Endodermal cell (in vitro differentiated cells): Measurements from ENCODE around the gene SPAG8. TPM values are rescaled to one million over a fixed set of nuclear protein-coding genes. Genes with fewer than 3 reads are reported as not detected.

Source experiments
- DNase-seq: peaks from one replicate; pipeline ENCODE4 v3.0.0-alpha.2; 2017
- H3K27ac ChIP-seq: 2 replicates; pipeline ENCODE4 v1.5.1; 2013; ENCODE audit warnings: mild to moderate bottlenecking, low read depth, low read length, moderate library complexity
- H3K27me3 ChIP-seq: 2 replicates; pipeline ENCODE4 v1.6.1; 2013; ENCODE audit warnings: mild to moderate bottlenecking, low read length, moderate library complexity; ENCODE audit not compliant: insufficient read depth, control insufficient read depth, poor library complexity, severe bottlenecking
- H3K36me3 ChIP-seq: 2 replicates; pipeline ENCODE4 v1.7.0; 2013; ENCODE audit warnings: mild to moderate bottlenecking, low read length, moderate library complexity; ENCODE audit not compliant: control insufficient read depth, insufficient read depth
- H3K4me1 ChIP-seq: one replicate; pipeline ENCODE4 v1.7.0; 2013; ENCODE audit warnings: low read length; ENCODE audit not compliant: control insufficient read depth, insufficient read depth
- H3K4me3 ChIP-seq: 2 replicates; pipeline ENCODE4 v1.5.1; 2013; ENCODE audit warnings: mild to moderate bottlenecking, low read length, moderate library complexity
- H3K9ac ChIP-seq: 2 replicates; pipeline ENCODE4 v1.6.1; 2013; ENCODE audit warnings: mild to moderate bottlenecking, low read length, moderate library complexity; ENCODE audit not compliant: poor library complexity, severe bottlenecking; ENCODE audit errors: extremely low read depth
- H3K9me3 ChIP-seq: 2 replicates; pipeline ENCODE4 v1.6.1; 2013; ENCODE audit warnings: mild to moderate bottlenecking, low read length, moderate library complexity; ENCODE audit not compliant: control insufficient read depth
- H3K27ac Mint-ChIP-seq: 2 replicates; pipeline ENCODE4 v1.8.0; 2020; ENCODE audit warnings: mixed read lengths
- H3K27me3 Mint-ChIP-seq: 2 replicates; pipeline ENCODE4 v1.8.0; 2021; ENCODE audit warnings: mild to moderate bottlenecking, mixed read lengths; ENCODE audit not compliant: insufficient read depth
- H3K36me3 Mint-ChIP-seq: 2 replicates; pipeline ENCODE4 v1.8.0; 2020; ENCODE audit warnings: low read depth, mixed read lengths
- H3K4me1 Mint-ChIP-seq: 2 replicates; pipeline ENCODE4 v1.8.0; 2020; ENCODE audit warnings: mixed read lengths
- H3K4me3 Mint-ChIP-seq: 2 replicates; pipeline ENCODE4 v1.8.0; 2020; ENCODE audit warnings: mild to moderate bottlenecking, moderate library complexity, mixed read lengths
- H3K9me3 Mint-ChIP-seq: 2 replicates; pipeline ENCODE4 v1.8.0; 2020; ENCODE audit warnings: mild to moderate bottlenecking, mixed read lengths
- WGBS, 2 experiments: methylation state at CpG; one replicate each; pipeline versions ENCODE4 v1.1.5 to v1.1.7; 2013; ENCODE audit warnings: missing lambda C conversion rate in 2 of 2, mixed read lengths in 1 of 2; ENCODE audit not compliant: insufficient coverage in 1 of 2, insufficient read length in 1 of 2; 5-methylcytosine and 5-hydroxymethylcytosine counted together
- total RNA-seq, 2 donors: library from RNA; stranded (reverse); fragmentation: NEBNext Ultra II Directional in 1 of 2; extraction: Animal tissue kit (Norgen Biotek cat#: 25700) in 1 of 2; gene quantifications; 2 replicates in 1 of 2; 3 replicates in 1 of 2; pipeline ENCODE4 v1.2.1, GENCODE V29; 2021
- TF ChIP-seq, protein P1 (sequence below): fragments of 200-600 bp; sonication (generic); conservative IDR thresholded peaks from 2 replicates; pipeline ENCODE4 v1.5.0; 2021; ENCODE audit warnings: antibody characterized with exemption, mild to moderate bottlenecking

SPAG8 gene
- total RNA-seq, 2 donors from 2014 or later = 1.2 to 1.4 TPM

- Histone ChIP-seq H3K9me3 (no peaks in the 10 kb centered on the region), H3K27ac (no peak overlapping the region), H3K36me3 (no peaks in the 10 kb centered on the region), H3K4me3 (no peak overlapping the region), H3K27me3 (no peaks in the 10 kb centered on the region), H3K4me1 (peaks cover 7% of the 10 kb centered on the region), H3K9ac (no peak overlapping the region)
- 70 to 82% methylated on average over 2 of the region's 2 CpGs for WGBS, 2 experiments
- Mint-ChIP-seq H3K4me3 (no peak overlapping the region), H3K27me3 (peaks cover 5% of the 10 kb centered on the region), H3K4me1 (peaks cover 12% of the 10 kb centered on the region), H3K36me3 (peaks cover 20% of the 10 kb centered on the region), H3K9me3 (no peaks in the 10 kb centered on the region), H3K27ac (no peak overlapping the region)
- TF ChIP-seq, protein P1, sequence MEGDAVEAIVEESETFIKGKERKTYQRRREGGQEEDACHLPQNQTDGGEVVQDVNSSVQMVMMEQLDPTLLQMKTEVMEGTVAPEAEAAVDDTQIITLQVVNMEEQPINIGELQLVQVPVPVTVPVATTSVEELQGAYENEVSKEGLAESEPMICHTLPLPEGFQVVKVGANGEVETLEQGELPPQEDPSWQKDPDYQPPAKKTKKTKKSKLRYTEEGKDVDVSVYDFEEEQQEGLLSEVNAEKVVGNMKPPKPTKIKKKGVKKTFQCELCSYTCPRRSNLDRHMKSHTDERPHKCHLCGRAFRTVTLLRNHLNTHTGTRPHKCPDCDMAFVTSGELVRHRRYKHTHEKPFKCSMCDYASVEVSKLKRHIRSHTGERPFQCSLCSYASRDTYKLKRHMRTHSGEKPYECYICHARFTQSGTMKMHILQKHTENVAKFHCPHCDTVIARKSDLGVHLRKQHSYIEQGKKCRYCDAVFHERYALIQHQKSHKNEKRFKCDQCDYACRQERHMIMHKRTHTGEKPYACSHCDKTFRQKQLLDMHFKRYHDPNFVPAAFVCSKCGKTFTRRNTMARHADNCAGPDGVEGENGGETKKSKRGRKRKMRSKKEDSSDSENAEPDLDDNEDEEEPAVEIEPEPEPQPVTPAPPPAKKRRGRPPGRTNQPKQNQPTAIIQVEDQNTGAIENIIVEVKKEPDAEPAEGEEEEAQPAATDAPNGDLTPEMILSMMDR = no peak
- DNase-seq = no peak
These were observed 22.5 kb downstream of the SPAG8 start for GRCh38 chr9:35789541-35789940.

- peaks cover 39% of the 10 kb centered on the region for H3K36me3 Mint-ChIP-seq
- no peaks in the 10 kb centered on the region for H3K27me3 Mint-ChIP-seq
- Histone ChIP-seq H3K9ac (no peak overlapping the region), H3K4me3 (no peak overlapping the region), H3K36me3 (no peaks in the 10 kb centered on the region), H3K9me3 (peaks cover 4% of the 10 kb centered on the region), H3K4me1 (no peaks in the 10 kb centered on the region), H3K27ac (no peak overlapping the region), H3K27me3 (no peaks in the 10 kb centered on the region)
- DNase-seq = no peak
- TF ChIP-seq, protein P1 = no peak
- H3K9me3 Mint-ChIP-seq = peaks cover 4% of the 10 kb centered on the region
- H3K4me1 Mint-ChIP-seq = no peaks in the 10 kb centered on the region
- no peak overlapping the region for H3K4me3 Mint-ChIP-seq
- no peak overlapping the region for H3K27ac Mint-ChIP-seq
These were observed 28.6 kb downstream of the SPAG8 start for GRCh38 chr9:35783418-35783817.

- Histone ChIP-seq H3K36me3 (no peaks in the 10 kb centered on the region), H3K27ac (no peak overlapping the region), H3K4me3 (no peak overlapping the region), H3K9ac (no peak overlapping the region), H3K9me3 (peaks cover 4% of the 10 kb centered on the region), H3K4me1 (no peaks in the 10 kb centered on the region), H3K27me3 (no peaks in the 10 kb centered on the region)
- Mint-ChIP-seq H3K9me3 (peaks cover 4% of the 10 kb centered on the region), H3K27me3 (no peaks in the 10 kb centered on the region), H3K4me1 (peaks cover 2% of the 10 kb centered on the region), H3K36me3 (peaks cover 27% of the 10 kb centered on the region), H3K27ac (no peak overlapping the region), H3K4me3 (no peak overlapping the region)
- no peak for DNase-seq
- WGBS, 2 experiments = no CpG with 5 or more reads among the region's 2 CpGs
- TF ChIP-seq, protein P1 = no peak
These were observed 31.0 kb downstream of the SPAG8 start for GRCh38 chr9:35781066-35781465.
